ENCODE measurements around the gene EIF4H.
"Not testable (repeated sequence)": the region's sequence is repeated elsewhere in the genome, so short reads cannot be mapped to it uniquely, and the experiment has no call there.

EIF4H gene

DNA sequence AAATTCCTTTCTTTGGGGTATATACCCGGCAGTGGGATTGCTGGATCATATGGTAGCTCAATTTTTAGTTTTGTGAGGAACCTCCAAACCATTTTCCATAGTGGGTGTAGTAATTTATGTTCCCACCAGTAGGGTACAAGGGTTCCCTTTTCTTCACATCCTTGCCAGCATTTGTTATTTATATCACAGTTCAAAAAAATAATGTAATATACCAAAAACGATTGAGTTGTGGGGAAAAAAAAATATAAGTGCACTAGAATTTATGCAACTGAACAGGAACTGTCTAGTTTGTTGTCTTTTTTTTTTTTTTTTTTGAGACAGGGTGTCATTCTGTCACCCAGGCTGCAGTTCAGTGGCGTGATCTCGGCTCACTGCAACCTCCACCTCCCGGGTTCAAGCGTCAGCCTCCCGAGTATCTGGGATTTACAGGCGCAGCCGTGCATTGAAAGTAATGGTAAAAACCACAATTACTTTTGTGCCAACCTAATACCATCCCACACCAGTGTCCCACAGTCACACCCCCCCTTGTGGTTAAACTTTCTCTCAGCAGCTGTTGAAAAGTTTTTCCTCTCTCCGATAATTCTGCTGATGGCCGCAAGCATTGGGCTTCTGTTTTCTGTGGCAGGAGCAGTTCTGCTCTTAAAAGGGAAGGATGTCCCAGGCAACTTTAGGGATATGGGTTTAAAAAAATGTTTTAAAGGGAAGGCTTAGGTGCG is 28.8 kb downstream of the EIF4H start:
- no peak for DNase-seq

DNA sequence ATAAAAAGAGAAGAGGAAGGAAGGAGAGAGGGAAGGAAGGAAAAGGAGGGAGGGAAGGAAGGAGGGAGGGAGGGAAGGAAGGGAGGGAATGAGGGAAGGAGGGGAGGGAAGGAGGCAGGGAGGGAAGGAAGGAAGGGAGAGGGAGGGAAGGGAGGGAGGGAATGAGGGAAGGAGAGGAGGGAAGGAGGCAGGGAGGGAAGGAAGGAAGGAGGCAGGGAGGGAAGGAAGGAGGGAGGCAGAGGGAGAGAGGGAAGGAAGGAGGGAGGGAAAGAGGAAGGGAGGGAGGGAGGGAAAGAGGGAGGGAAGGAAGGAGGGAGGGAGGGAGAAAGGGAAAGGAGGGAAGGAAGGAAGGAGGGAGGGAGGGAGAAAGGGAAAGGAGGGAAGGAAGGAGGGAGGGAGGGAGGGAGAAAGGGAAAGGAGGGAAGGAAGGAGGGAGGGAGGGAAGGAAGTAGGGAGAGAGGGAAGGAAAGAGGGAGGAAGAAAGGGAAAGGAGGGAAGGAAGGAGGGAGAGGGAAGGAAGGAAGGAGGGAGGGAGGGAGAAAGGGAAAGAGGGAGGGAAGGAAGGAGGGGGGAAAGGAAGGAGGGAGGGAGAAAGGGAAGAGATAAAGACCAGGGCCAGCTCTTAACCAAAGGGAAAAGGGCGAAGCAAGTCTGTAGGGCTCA is 29.9 kb downstream of the EIF4H start:
- no peak for DNase-seq

DNA sequence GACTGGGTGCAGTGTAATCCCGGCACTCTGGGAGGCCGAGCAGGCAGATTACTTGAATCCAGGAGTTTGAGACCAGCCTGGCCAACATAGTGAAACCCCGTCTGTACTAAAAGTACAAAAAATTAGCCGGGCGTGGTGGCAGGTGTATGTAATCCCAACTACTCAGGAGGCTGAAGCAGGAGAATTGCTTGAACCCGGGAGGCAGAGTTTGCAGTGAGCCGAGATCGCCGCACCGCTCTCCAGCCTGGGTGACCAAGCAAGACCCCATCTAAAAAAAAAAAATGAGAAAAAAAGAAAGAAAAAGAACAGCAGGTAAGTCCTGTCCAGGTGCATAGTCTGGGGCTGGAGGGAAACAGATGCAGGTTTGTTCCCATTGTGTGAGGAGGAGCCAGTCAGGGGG is 31.9 kb downstream of the EIF4H start:
- not testable (repeated sequence) for DNase-seq

DNA sequence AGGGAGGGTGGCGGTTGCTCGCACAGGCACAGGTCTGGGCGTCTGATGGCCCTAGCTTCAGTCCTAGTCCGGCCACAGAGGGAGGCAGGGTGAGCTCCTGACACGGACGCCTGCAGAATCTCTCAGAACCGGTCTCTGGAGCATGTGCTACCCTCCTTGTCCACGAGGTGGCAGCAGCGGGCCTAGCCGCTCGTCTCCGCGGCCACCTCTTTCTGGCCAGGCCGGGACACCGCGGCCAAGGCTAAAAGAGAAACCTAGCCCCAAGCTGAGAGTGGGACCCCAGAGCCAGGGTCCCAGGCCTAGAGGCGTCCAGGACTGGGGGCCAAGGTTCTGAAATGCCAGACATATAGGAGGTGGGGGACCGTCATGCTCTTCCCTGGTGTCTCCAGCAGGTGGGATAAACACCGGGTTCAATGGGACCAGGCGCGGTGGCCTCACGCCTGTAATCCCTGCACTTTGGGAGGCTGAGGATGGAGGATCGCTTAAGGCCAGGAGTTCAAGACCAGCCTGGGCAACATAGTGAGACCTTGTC is 32.5 kb downstream of the EIF4H start:
- DNase-seq = peak; percentile 48

DNA sequence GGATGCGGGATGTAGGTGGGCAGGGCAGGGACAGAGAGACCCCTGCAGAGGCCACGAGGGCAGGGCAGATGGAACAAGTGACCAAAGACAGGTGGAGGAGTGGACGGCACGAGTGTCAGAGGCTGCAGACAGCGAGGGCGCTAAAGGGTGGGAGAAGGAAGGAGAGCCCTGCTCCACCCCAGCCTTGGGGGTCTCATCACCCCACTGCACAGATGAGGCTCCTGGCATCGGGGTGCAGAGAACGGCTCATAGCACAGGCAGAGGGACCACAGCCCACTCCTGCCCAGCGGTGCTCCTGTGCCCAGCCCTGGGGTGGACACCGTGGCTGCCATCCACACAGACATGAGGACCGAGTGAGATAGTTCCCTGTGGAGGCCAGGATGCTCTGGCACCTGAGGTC is 33.4 kb downstream of the EIF4H start:
- DNase-seq = no peak

DNA sequence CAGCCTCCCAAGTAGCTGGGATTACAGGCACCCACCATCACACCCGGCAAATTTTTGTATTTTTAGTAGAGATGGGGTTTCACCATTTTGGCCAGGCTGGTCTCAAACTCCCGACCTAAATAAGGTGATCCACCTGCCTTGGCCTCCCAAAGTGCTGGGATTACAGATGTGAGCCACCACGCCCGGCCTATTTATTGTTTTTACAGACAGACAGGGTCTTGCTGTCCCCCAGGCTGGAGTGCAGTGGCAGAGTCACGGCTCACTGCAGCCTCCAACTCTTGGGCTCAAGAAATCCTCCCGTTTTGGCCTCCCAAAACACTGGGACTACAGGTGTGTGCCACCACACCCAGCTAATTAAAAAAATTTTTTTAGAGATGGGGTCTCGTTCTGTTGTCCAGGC is 34.1 kb downstream of the EIF4H start:
- DNase-seq = not testable (repeated sequence)

DNA sequence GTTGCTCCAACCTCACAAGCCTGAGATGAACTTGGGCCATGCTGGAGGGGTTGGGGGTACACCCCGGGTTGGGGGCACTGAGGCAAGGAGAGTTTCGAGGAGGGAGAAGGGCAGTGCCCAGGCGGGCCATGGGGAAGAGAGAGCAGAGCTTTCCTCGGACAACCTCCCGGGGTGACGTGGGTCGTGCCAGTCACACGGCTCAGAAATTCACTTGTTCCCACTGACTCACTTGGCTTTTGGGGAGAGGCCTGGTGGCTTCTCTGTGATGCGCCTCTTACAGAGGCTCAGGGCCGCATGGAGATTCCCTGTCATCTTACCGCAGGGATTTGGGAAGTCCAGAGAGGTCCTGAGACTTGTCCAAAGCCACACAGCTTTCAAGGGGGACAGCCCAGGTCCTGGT is 38.5 kb downstream of the EIF4H start:
- no peak for DNase-seq

DNA sequence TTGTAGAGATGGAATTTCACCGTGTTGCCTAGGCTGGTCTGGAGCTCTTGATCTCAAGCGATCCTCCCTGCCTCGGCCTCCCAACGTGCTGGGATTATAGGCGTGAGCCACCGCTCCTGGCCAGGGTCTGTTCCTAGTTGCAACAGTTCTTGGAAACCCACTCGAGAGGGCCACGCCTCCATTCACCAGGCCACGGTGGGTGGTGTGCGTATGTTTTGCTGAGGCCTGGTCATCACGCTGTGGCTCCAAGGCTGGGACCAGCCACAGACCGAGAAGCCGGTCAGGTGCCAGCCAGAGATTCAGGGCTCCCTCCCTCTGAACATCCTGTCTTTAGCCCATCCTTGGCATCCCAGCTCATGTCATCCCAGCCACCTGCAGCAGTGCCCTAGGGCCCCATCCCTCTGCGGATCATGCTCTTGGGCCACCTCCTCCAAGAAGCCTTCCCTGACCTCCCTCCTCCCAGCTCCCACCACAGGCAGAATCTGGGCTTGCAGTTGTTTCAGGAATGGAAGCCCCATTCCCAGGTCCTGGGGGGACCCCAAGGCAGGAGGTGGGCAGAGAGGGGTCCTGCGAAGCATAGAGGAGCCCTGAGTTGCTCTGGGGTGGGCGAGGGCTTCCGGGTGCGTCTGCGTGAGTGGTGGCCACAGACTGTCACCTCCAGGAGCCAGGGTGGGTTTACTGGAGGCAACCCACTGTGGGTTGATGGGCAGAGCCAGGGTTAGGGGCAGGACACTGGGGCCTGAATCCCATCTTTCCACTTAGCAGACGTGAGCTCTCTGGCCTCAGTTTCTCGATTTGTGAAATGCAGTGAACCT is 40.9 kb downstream of the EIF4H start:
- DNase-seq = no peak

DNA sequence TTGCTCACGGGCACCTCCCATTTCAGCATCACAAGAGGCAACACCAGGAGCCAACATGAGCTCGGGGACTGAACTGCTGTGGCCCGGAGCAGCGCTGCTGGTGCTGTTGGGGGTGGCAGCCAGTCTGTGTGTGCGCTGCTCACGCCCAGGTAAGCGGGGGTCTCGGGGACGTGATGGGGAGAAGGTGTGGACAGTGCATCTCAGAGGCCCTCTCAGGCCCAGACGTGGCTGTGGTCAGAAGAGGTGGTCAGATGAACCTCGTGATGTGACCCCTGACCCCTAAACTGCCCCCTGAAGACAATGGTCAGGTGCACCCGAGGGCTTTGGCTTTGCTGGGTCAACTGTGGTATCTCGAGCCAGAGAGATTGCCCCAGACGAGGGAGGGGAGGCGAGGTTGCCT is 41.8 kb downstream of the EIF4H start:
- DNase-seq = no peak

DNA sequence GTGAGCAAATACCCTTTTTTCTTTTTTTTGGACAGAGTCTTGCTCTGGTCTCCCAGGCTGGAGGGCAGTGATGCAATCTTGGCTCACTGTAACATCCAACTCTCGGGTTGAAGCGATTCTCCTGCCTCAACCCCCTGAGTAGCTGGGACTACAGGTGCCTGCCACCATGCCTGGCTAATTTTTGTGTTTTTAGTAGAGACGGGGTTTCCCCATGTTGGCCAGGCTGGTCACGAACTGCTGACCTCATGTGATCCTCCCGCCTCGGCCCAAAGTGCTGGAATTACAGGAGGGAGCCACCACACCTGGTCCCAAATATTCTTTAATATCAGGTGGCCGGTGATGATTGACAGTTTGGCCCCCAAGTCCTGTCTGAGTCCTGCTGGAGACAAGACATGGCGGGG is 42.2 kb downstream of the EIF4H start:
- no peak for DNase-seq

DNA sequence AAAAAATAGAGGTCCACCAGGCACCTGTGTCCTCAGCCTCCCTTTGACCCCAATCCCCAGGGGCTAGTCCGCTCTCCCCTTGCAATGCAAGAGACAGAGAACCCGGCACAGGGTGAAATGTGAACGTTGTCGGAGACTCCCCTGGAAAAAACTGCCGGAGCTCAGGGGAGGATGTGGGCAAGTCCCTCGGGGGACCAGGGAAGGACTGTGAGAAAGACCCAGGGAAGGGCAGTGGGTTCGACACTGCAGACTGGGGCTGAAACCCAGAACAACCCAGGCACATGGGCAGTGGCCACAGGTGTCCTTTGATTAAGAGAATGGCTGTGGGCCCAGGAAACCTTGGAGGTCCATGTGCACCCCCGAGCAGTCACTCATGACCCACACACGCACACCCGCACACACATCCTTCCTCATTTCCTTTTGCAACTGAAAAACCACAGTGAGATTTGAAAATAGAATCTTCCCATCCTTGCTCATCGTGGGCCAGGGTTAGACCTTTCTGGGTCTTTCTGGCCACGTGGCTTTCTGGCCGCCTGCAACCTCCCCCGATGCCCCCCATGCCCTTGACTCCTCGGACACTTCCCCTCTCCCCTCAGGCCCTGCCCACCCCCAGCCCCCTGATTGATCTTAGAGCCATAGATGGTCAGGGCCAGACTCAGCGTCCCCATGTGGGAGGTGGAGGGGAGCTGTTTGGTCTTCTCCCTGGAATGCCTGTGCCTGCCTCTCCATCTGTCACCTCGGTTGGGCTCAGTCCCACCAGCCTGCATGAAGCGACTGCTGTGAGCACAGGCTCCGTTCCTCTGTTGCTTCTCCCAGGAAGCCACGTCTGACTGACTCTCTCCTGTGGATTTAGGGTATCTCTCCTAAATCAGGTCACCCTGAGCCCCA is 43.5 kb downstream of the EIF4H start:
- DNase-seq = no peak

DNA sequence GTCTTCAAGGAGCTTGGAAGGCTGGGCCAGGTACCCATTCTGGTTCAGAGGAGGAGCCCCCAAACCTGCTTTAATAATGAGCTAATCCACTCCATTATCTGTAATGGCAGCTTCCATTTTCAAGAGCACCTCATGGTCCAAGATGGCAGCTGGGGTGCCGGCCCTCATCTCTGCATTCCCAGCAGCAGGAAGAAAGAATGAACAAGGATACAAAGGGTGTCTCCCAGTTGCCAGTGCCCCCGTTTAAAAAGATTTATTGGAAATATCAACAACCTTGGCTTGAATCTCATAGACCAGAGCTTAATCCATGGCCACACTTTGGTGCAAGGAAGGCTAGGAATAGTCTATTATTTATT is 44.2 kb downstream of the EIF4H start:
- DNase-seq = no peak

DNA sequence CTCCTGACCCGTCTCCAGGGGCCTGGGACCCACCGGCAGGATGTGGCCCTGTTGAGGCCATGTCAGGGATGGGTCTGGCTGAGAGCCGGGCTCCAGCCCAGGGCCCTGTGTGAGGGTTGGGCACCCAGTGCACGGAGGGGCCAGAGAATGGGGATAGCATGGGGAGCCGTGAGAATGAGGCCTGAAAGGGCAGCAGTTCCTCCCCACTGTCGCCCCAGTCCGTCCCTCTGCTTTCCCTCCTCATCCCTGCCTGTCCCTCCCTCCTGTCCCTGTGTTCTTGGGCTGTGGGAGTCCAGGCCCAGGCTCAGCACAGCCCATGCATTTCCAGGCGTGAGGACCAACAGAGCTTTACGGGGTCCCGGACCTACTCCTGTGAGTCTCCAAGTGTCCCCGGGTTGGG is 45.3 kb downstream of the EIF4H start:
- DNase-seq = no peak

DNA sequence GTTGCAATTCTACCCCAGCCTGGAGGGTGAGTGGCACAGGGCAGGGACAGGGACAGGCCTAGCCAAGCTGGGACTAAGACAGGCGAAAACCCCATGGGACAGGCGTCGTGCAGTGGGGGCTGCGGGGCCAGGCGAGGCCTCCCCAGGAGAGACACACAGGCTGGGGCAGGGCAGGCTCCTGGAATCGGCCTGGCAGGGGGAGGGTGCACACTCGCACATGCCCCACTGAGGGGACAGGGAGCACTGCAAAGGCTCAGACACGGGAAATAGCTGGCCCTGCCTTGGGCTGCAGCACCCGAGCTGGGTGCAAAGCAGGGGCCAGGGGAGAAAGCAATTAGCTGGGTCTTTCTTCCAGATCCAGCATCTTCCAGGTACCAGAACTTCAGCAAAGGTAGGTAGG is 46.1 kb downstream of the EIF4H start:
- DNase-seq = no peak

DNA sequence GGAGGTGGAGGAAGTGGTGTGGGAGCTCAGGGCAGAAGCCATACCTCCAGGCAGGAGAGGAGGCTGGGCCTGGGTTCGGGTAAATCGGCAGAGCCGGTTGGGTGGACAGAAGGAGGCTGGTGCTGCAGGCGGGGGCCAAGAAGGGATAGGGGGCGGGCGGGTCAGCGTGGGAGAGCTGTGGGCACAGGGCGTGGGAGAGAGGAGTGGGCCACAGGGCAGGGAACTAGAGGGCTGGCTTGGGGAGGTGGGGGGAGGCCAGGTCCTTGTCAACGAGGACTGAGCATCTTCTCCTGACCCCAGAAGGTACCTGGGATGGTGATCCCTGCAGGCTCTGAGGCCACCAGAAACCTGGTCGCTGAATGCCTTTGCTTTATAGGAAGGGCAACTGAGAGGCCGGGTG is 47.6 kb downstream of the EIF4H start:
- no peak for DNase-seq

DNA sequence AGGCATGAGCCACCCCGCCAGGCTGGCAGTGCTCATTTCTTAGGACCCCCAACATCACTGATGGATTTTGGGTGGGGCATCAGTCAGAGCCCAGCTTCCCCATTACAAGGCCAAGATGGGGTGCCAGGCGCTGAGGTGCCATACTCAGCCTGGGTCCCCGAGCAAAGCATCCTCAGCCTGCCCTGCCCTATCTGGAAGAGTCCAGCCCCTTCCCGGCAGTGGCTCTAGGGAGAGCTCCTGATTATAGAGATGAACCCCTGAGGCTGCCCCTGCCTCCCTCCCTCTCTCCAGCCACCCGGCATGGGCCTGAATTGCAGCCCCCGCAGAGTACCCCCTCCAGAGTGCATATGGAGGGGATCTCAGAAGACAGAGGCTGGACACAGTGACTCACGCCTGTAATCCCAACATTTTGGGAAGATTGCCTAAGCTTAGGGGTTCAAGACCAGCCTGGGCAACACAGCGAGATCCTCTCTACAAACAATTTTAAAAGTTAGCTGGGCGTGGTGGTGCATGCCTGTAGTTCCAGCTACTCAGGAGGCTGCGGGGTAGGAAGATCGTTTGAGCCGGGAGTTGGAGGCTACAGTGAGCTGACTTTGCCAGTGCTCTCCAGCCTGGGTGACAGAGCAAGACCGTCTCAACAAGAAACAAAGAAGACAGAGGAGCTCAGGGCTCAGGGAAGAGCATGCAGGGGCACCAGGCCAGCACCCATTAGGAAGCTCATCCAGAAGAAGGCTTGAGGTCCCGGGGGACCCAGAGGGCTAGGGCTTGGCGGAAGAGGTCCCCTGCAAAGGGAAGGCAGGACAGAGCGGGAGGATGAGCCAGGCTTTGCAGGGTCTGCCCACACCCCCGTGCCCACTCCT is 48.9 kb downstream of the EIF4H start:
- DNase-seq = no peak

DNA sequence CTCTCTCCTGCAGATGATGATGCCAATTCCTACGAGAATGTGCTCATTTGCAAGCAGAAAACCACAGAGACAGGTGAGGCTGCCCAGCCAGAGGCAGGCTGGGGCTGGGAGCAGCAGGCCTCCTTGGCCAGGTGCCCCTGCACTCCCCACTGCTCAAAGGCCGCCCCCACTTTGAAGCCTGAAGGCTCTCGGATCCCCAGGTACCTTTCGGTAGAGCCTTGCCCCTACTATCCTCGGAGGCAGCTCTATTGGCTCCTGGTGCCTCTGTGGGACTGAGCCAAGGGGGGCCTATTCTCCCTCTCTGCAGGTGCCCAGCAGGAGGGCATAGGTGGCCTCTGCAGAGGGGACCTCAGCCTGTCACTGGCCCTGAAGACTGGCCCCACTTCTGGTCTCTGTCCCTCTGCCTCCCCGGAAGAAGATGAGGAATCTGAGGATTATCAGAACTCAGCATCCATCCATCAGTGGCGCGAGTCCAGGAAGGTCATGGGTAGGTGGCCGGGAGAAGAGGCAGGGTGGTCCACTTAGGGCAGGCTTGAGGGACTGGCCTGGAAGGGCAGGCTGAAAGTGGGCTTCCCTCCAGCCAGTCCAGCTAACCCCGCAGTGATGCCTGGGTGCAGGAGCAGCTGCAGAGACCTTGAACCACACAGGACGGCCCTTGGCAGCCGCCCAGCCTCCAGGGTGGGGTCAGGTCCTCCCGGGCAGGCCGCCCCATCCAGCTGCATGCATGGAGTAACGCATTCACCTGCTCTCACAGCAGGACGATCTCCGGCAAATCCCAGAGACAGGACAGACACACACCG is 49.8 kb downstream of the EIF4H start:
- no peak for DNase-seq

DNA sequence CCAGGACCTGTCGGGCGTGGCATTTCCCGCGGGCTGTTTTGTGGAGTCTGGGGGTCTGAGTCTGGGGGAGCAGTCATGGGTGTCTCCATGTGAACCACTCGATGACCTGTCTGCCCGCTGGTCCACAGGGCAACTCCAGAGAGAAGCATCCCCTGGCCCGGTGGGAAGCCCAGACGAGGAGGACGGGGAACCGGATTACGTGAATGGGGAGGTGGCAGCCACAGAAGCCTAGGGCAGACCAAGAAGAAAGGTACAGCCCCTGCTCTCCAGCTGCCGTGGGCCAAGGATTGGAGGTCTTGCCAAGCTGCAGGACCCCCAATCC is 50.3 kb downstream of the EIF4H start:
- no peak for DNase-seq

DNA sequence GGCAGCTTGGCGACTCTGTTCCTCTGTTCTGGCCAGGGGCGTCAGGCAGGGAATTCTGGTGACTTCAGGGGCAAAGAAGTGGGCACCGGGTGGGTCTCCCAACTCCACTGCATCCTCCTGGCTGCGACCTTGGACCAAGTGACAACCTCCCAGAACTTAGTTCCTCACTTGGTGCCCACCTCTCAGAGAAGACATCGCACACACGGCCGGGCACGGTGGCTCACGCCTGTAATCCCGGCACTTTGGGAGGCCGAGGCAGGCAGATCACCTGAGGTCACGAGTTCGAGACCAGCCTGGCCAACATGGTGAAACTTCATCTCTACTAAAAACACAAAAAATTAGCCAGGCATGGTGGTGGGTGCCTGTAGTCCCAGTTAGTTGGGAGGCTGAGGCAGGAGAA is 50.8 kb downstream of the EIF4H start:
- DNase-seq = not testable (repeated sequence)

DNA sequence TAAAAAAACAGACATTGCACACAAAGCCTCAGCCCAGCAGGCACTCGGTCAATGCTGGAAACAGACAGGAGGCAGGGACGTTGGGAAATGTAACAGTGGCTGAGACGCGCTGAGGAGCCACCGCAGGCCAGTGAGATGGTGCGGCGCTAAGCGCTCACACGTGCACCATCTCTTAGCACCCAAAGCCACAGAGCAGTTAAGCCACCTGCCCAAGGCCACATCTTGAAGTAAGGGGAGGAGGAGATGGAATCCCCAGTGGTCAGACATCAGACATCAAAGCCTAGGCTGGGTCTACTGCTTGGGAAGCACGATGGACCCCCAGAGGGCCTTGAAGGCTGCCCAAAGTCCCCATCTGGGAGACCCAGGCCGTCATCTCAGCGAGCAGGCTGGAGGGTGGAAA is 51.2 kb downstream of the EIF4H start:
- no peak for DNase-seq

DNA sequence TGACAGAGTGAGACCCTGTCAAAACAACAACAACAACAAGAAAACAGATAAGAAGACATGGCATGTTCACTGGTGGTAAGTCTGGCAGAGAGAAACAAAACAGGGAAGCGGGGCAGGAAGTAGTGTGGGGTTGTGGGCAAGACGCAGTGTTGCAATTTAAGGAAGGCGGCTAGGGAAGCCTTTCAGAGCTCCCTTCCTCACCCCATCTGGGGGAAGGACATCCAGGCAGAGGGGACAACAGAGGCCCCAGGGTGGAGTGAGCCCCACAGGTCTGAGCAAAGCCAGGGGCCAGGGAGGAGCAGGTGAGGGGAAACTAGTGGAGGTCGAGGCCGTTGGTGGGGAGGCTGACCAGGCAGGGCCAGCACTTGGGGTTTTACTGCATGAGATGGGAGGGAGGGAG is 52.5 kb downstream of the EIF4H start:
- no peak for DNase-seq

All from NCI-H510A treated with DMSO at 0.1 percent for 48 hours (cell line).